Measurements from ENCODE around the gene VPS37D.
"Not testable (repeated sequence)": the region's sequence is repeated elsewhere in the genome, so short reads cannot be mapped to it uniquely, and the experiment has no call there.

The VPS37D gene, protein sequence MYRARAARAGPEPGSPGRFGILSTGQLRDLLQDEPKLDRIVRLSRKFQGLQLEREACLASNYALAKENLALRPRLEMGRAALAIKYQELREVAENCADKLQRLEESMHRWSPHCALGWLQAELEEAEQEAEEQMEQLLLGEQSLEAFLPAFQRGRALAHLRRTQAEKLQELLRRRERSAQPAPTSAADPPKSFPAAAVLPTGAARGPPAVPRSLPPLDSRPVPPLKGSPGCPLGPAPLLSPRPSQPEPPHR

DNA sequence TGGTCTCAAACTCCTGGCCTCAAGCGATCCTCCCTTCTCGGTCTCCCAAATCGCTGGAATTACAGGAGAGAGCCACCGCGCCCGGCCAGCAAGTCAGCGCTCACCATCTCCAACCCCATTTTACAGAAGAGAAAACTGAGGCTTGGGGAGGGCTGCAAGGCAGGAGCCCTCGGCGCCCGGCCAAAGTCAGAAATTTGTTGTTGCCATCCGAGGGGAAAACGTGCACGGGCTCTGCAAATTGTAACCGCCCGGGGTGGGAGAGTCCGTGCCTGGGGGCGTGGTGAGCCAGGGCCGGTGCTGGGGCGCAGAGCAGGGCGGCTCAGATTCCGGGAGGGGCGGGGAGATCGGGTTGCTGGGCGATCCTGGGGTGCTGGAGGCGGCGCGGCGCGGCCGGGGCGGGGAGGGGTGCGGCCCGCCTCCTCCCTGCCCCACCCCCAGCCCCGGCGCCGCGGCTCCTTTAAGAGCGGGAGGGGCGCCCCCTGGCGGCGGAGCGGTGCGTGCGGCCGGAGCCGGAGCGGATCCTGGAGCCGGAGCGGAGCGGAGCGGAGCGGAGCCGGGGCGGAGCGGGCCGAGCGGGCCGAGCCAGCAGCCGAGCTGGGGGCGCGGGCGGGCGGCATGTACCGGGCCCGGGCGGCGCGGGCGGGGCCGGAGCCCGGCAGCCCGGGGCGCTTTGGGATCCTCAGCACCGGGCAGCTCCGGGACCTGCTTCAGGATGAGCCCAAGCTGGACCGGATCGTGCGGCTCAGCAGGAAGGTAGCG lies at the start of gene VPS37D:
TSS of gene VPS37D (plus strand) at position 488 of the 759 bp plus-strand sequence. CDS start at position 616, 128 bp downstream.
- Histone ChIP-seq H3K27ac (peak within 1 kb of the TSS; percentile 87), H3K4me1 (peaks cover 20% of the 10 kb centered on the region), H3K9me3 (peaks cover 11% of the 10 kb centered on the region), H3K9ac (peak within 1 kb of the TSS; percentile 90), H3K27me3 (0 out of 2 replicates have a peak, but pooled peaks cover 8% of the 10 kb centered on the region), H4K20me1 (peaks cover 20% of the 10 kb centered on the region), H3K4me2 (peak within 1 kb of the TSS; percentile 96), H3K36me3 (peaks cover 10% of the 10 kb centered on the region), H3K4me3 (peak within 1 kb of the TSS; percentile 91)
- no peak for TF ChIP-seq Cebpa-rat (IDR thresholded peaks at IDR 0.05)

DNA sequence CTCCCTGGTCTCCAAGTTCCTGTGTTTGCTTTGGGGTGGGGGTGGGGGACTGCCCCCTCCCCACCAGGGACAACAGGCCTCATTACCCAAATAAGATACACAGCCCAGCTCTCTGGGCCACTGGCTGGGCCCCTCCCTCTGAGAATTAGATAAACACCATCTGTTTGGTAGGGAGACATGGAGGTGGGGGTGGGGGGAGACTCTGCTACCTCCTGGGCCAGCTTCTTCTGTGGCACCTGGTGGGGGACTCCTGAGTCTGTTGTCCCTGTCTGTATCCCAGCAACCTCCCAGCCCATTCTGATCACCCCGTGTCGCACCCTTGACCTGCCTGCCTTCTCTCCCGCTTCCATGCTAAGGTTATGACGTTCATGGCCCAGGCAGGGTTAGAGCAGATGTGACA lies 49.1 kb upstream of the VPS37D start:
- TF ChIP-seq Cebpa-rat (IDR thresholded peaks at IDR 0.05) = no peak
- no peak overlapping the region for H3K4me3 ChIP-seq
- H3K9me3 ChIP-seq = no peaks in the 10 kb centered on the region
- peaks cover 35% of the 10 kb centered on the region for H3K27me3 ChIP-seq
- no peak overlapping the region for H3K27ac ChIP-seq
- H3K9ac ChIP-seq = no peak overlapping the region
- H3K36me3 ChIP-seq = no peaks in the 10 kb centered on the region
- peaks cover 4% of the 10 kb centered on the region; the same call in 1 of the 2 replicates for H4K20me1 ChIP-seq
- peaks cover 17% of the 10 kb centered on the region for H3K4me1 ChIP-seq
- no peak overlapping the region for H3K4me2 ChIP-seq

DNA sequence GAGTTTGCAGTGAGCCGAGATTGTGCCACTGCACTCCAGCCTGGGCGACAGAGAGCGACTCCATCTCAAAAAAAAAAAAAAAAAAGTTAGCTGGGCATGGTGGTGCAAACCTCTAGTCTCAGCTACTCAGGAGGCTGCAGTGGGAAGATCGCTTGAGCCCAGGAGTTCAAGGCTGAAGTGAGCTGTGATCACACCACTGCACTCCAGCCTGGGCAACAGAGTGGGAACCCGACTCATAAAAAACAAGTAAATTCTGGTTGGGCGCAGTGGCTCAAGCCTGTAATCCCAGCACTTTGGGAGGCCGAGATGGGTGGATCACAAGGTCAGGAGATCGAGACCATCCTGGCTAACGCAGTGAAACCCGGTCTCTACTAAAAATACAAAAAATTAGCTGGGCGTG lies 48.2 kb upstream of the VPS37D start:
- H3K27ac ChIP-seq, H3K4me2 ChIP-seq, H4K20me1 ChIP-seq, H3K36me3 ChIP-seq, H3K4me3 ChIP-seq, H3K9ac ChIP-seq, H3K9me3 ChIP-seq: not testable (repeated sequence)
- Histone ChIP-seq H3K4me1 (peaks cover 20% of the 10 kb centered on the region), H3K27me3 (peaks cover 35% of the 10 kb centered on the region)

DNA sequence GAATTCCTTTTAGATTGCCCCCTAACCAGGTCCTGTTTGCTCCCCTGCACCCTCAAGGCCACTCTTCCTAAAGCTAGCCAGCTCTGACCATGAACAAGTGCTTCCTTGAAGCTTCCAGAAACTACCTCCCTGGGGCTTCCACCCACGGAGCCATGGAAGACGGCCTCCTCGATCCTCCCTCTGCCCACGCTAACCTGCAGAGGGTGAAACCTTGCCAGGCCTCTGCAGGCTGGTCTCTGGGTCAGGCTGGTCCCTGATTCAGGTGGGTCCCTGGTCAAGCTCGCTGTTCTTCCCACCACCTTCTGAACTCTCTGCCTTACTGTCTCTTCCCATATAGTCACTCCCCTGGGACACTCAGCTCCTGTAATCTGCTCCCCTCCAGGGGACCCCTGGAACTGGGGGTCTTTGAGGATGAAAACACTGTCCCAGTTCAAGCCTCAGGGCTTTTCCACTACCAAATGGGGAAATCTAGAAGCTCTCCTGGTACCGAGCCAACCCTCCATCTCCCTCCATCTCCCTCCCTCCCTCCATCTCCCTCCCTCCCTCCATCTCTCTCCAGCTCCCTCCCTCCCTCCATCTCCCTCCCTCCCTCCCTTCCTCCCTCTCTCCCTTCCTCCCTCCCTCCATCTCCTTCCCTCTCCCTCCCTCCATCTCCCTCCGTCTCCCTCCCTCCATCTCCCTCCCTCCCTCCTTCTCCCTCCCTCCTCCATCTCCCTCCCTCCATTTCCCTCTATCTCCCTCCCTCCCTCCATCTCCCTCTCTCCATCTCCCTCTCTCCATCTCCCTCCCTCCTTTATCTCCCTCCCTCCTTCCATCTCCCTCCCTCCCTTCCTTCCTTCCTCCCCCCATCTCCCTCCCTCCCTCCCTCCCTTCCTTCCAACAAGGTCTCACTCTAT lies 46.2 kb upstream of the VPS37D start:
- Histone ChIP-seq H3K4me3 (no peak overlapping the region), H3K4me2 (no peak overlapping the region), H3K9ac (no peak overlapping the region), H3K27me3 (peaks cover 47% of the 10 kb centered on the region), H3K4me1 (peaks cover 13% of the 10 kb centered on the region), H4K20me1 (peaks cover 7% of the 10 kb centered on the region; the same call in 1 of the 2 replicates), H3K27ac (no peak overlapping the region), H3K9me3 (no peaks in the 10 kb centered on the region), H3K36me3 (no peaks in the 10 kb centered on the region)
- TF ChIP-seq Cebpa-rat (IDR thresholded peaks at IDR 0.05) = no peak

DNA sequence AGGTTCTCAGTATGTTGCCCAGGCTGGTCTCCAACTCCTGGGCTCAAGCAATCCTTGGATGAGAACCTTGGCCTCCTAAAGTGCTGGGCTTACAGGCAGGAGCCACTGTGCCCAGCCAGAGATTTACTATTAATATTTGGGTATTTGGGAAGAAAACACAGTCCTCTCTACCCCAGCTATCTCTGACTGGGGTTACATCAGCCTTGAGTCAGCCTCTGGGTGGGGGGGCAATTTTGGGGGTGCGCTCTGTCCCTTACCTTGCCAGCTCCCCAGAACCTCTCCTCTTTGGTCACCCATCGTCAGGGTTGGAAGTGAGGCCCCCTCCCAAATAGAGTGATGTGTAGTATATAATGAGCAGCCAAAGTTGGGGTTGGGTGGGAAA lies 45.1 kb upstream of the VPS37D start:
- Histone ChIP-seq H3K9me3 (no peaks in the 10 kb centered on the region), H3K27me3 (peaks cover 54% of the 10 kb centered on the region), H3K27ac (no peak overlapping the region), H4K20me1 (peaks cover 7% of the 10 kb centered on the region; the same call in 1 of the 2 replicates), H3K4me3 (no peak overlapping the region), H3K9ac (no peak overlapping the region), H3K36me3 (no peaks in the 10 kb centered on the region), H3K4me2 (no peak overlapping the region), H3K4me1 (peaks cover 19% of the 10 kb centered on the region)
- no peak for TF ChIP-seq Cebpa-rat (IDR thresholded peaks at IDR 0.05)

DNA sequence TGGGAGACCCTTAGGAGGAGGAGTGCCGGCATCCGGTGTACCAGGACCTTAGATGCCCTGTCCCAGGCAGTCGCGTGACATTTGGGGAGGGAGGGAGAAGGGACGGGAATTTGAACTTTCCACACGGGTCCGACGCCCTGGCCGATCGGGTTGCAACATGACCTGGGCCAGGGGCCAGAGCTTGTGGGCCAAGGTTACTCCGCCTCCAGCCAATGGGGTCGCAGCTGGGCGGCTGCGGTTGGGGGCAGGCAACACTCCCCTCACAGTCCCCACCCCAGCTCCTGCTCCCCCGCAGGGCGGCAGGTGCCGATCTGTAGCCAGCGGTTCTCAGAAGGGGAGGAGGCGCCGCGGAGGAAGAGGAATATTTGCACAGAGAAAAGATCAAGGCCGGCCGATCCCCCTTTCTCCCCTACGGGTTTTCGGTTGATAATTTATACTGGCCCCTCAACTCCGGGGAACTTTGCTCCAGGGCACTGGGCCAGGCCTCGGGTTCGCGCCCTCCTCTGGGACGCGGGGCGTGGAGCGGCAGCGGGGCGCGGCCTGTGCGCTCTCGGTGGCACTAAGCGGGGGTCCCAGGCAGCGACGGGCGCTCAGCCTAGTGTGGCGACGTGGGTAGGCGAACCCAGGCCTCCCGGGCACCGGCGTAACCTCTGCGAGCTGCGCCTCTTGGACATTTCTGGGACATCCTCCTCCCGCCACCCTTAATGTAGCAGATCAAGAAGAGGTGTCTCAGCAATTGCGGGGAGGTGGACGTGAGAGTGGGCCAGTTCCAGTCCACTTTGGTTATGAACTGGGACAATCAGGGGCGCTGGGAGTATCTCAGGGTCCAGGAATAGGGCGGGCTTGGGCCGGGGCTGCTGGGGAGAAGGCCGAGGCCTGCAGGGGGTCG lies 44.5 kb upstream of the VPS37D start:
- peak overlapping the region; percentile 69 for H3K4me2 ChIP-seq
- no peaks in the 10 kb centered on the region for H3K9me3 ChIP-seq
- no peak overlapping the region for H3K9ac ChIP-seq
- TF ChIP-seq Cebpa-rat (IDR thresholded peaks at IDR 0.05) = no peak
- H3K27me3 ChIP-seq = peaks cover 54% of the 10 kb centered on the region
- H3K4me3 ChIP-seq = peak overlapping the region; percentile 32
- no peak overlapping the region for H3K27ac ChIP-seq
- peaks cover 19% of the 10 kb centered on the region for H3K4me1 ChIP-seq
- H4K20me1 ChIP-seq = peaks cover 7% of the 10 kb centered on the region; the same call in 1 of the 2 replicates
- H3K36me3 ChIP-seq = no peaks in the 10 kb centered on the region

DNA sequence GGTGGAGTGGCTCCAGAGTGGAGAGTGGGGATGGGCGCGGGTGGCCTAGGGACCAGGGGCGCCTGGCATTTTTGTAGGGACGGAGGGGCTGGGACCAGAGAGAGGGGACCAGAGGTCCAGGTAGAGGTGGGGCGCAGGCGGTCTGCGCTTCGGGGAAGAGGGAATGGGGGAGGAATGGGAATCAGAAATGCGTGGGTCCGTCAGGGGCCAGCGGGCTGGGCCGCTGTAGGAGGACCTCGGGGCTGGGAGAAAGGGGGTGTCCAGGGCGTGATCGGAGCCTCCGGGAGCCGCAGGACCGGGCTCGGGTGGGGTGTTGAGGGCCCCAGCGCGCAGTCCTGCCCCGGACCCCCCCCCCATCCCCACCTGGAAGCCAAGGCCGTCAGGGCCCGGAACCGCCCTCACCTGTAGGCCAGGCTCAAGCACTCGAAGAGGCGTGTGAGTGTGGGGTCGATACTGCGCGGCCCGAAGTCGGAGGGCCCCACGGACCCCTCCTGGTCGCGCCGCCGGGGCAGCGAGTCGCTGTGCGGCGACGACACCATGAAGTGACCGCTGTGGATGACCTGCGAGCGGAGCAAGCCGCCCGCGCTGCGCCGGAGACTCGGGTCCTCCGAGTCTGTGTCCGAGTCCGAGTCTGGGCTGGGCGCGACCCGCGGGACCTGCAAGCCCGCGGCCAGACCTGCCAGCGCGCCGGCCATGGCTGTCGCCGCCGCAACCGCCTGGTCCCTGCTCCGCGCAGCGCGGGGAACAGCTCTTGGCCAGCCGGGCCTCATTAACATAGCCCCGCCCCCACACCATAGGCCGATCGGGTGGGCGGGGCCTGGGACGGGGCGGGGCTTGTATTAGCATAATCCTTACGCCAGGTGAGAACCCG lies 43.6 kb upstream of the VPS37D start, which contains the start of gene MLXIPL:
TSS of gene MLXIPL (minus strand) at position 725 of the 871 bp plus-strand sequence. CDS start at position 695, 30 bp downstream.
- Histone ChIP-seq H3K9me3 (no peaks in the 10 kb centered on the region), H3K9ac (no peak within 1 kb of the TSS), H3K4me2 (peak within 1 kb of the TSS; percentile 69), H3K36me3 (no peaks in the 10 kb centered on the region), H3K27ac (no peak within 1 kb of the TSS), H3K4me3 (peak within 1 kb of the TSS; percentile 32), H4K20me1 (peaks cover 7% of the 10 kb centered on the region; the same call in 1 of the 2 replicates), H3K27me3 (peaks cover 54% of the 10 kb centered on the region), H3K4me1 (peaks cover 19% of the 10 kb centered on the region)
- TF ChIP-seq Cebpa-rat (IDR thresholded peaks at IDR 0.05) = no peak

DNA sequence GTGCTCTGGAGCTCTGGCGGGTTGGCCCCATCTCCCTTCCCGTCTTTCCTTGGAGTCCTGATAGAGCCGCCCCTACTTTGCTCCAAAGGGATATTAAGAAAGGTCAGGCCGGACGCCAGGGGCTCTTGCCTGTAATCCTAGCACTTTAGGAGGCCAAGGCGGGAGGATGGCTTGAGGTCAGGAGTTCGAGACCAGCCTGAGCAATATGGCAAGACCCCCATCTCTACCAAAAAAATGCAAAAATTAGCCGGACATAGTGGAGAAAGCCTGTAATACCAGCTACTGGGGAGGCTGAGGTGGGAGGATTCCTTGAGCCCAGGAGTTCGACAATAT lies 43.0 kb upstream of the VPS37D start:
- Histone ChIP-seq H4K20me1 (peaks cover 7% of the 10 kb centered on the region; the same call in 1 of the 2 replicates), H3K4me3 (no peak overlapping the region), H3K27ac (no peak overlapping the region), H3K27me3 (peaks cover 54% of the 10 kb centered on the region), H3K9ac (no peak overlapping the region), H3K4me2 (no peak overlapping the region), H3K36me3 (no peaks in the 10 kb centered on the region), H3K9me3 (no peaks in the 10 kb centered on the region), H3K4me1 (peaks cover 19% of the 10 kb centered on the region)
- no peak for TF ChIP-seq Cebpa-rat (IDR thresholded peaks at IDR 0.05)
